ENCODE results near the gene ZNF212. TPM values are rescaled to one million over a fixed set of nuclear protein-coding genes. Genes with fewer than 3 reads are reported as not detected.
A peak's percentile ranks its signal among the peaks of the same experiment; 100 is the strongest.

The ZNF212 gene
- 4.9 and 5.6 TPM in 2 replicates for total RNA-seq

GRCh38 chr7:149239345-149240143, at the start of gene ZNF212:
Gene ZNF212, plus strand, starts transcription at chr7:149239651. Its CDS starts 128 bp downstream, at chr7:149239779.
- peak; percentile 60 for DNase-seq (ENCODE audit: low read depth, low spot score)

GRCh38 chr7:149191851-149192250, 47.6 kb upstream of the ZNF212 start:
- no peak for DNase-seq (ENCODE audit: low read depth, low spot score)

- no peak for DNase-seq (ENCODE audit: low read depth, low spot score)
Measured at GRCh38 chr7:149194799-149195179, 44.7 kb upstream of the ZNF212 start.

GRCh38 chr7:149195180-149196150, 44.0 kb upstream of the ZNF212 start, which contains the start of gene ZNF282:
Gene ZNF282, plus strand, starts transcription at chr7:149195546. Its CDS starts 44 bp downstream, at chr7:149195590.
- peak; percentile 67 for DNase-seq (ENCODE audit: low read depth, low spot score)

GRCh38 chr7:149196151-149196704, 43.2 kb upstream of the ZNF212 start:
- DNase-seq (ENCODE audit: low read depth, low spot score) = no peak

GRCh38 chr7:149196705-149197171, 42.7 kb upstream of the ZNF212 start:
- DNase-seq (ENCODE audit: low read depth, low spot score) = no peak

- no peak for DNase-seq (ENCODE audit: low read depth, low spot score)
Measured at GRCh38 chr7:149197675-149198074, 41.8 kb upstream of the ZNF212 start.

GRCh38 chr7:149198161-149198816, 41.2 kb upstream of the ZNF212 start:
- no peak for DNase-seq (ENCODE audit: low read depth, low spot score)

- DNase-seq (ENCODE audit: low read depth, low spot score) = no peak
Measured at GRCh38 chr7:149199234-149199995, 40.0 kb upstream of the ZNF212 start.

GRCh38 chr7:149202831-149203231, 36.6 kb upstream of the ZNF212 start:
- no peak for DNase-seq (ENCODE audit: low read depth, low spot score)

GRCh38 chr7:149205690-149206381, 33.6 kb upstream of the ZNF212 start:
- DNase-seq (ENCODE audit: low read depth, low spot score) = no peak

- DNase-seq (ENCODE audit: low read depth, low spot score) = no peak
Measured at GRCh38 chr7:149207324-149208035, 32.0 kb upstream of the ZNF212 start.

- no peak for DNase-seq (ENCODE audit: low read depth, low spot score)
Measured at GRCh38 chr7:149209518-149210269, 29.8 kb upstream of the ZNF212 start.

GRCh38 chr7:149210551-149210950, 28.9 kb upstream of the ZNF212 start:
- DNase-seq (ENCODE audit: low read depth, low spot score) = no peak

- DNase-seq (ENCODE audit: low read depth, low spot score) = no peak
Measured at GRCh38 chr7:149214020-149214720, 25.3 kb upstream of the ZNF212 start.

- no peak for DNase-seq (ENCODE audit: low read depth, low spot score)
Measured at GRCh38 chr7:149216402-149216801, 23.0 kb upstream of the ZNF212 start.

GRCh38 chr7:149217570-149217969, 21.9 kb upstream of the ZNF212 start:
- peak; percentile 54 for DNase-seq (ENCODE audit: low read depth, low spot score)

Data from pulmonary artery endothelial cell (primary cell).